Esophagus muscularis mucosa (tissue), 4 donors: ENCODE results near the gene ALDOA. TPM values are rescaled to one million over a fixed set of nuclear protein-coding genes. Genes with fewer than 3 reads are reported as not detected.
"Not testable (repeated sequence)": the region's sequence is repeated elsewhere in the genome, so short reads cannot be mapped to it uniquely, and the experiment has no call there.

ENCODE experiments used
- DNase-seq: peaks from one replicate; pipeline ENCODE4 v3.0.0-alpha.2; 2017; ENCODE audit errors: extremely low spot score
- H3K27ac ChIP-seq, 4 donors: fragments of 200-600 bp; sonication (generic); replicated peaks in 1 of 4; 1 replicate in 3 of 4; 2 replicates in 1 of 4; pipeline ENCODE4 v1.5.1; 2016 to 2019; ENCODE audit warnings: mild to moderate bottlenecking in 1 of 4
- H3K27me3 ChIP-seq, 4 donors: fragments of 200-600 bp; sonication (generic); one replicate each; pipeline versions ENCODE4 v1.5.1 to v1.6.0; 2016 to 2019
- H3K36me3 ChIP-seq, 4 donors: fragments of 200-600 bp; sonication (generic); one replicate each; pipeline ENCODE4 v1.5.1; 2016 to 2019
- H3K4me1 ChIP-seq, 4 donors: fragments of 200-600 bp; sonication (generic); one replicate each; pipeline ENCODE4 v1.5.1; 2016 to 2019
- H3K4me3 ChIP-seq, 4 donors: fragments of 200-600 bp; sonication (generic); 1 replicate in 2 of 4; 2 replicates in 2 of 4; pipeline ENCODE4 v1.5.1; 2016 to 2019; ENCODE audit warnings: mild to moderate bottlenecking in 4 of 4, moderate library complexity in 1 of 4
- H3K9me3 ChIP-seq, 4 donors: fragments of 200-600 bp; sonication (generic); 1 replicate in 3 of 4; 2 replicates in 1 of 4; pipeline ENCODE4 v1.5.1; 2016 to 2019
- EP300 ChIP-seq: sonication (generic); formaldehyde crosslinking; IDR thresholded peaks from one replicate; pipeline ENCODE4 v1.6.1; 2017; ENCODE audit warnings: antibody characterized with exemption
- POLR2A ChIP-seq: fragments of 450-650 bp; IDR thresholded peaks from one replicate; pipeline ENCODE4 v1.6.1; 2017; ENCODE audit warnings: antibody characterized with exemption, moderate library complexity, mild to moderate bottlenecking, low read depth
- POLR2AphosphoS5 ChIP-seq, 2 donors: sonication (generic); formaldehyde crosslinking; IDR thresholded peaks; one replicate each; pipeline ENCODE4 v1.6.1; 2017; ENCODE audit warnings: antibody characterized with exemption in 2 of 2
- WGBS: methylation state at CpG from one replicate; pipeline ENCODE4 v1.1.5; 2018; 5-methylcytosine and 5-hydroxymethylcytosine counted together
- intact Hi-C: fragments of 100-400 bp; cut with DNase I; formaldehyde crosslinking; loops from one replicate; pipeline ENCODE4 v1.15.1; 2023
- total RNA-seq, 4 donors: library from RNA; depleted of rRNA; stranded (reverse); fragments of >200 nt; gene quantifications; one replicate each; pipeline versions ENCODE4 v1.1.0 to v1.2.1, GENCODE V29; 2016
- TF ChIP-seq, protein P1 (sequence below), 3 experiments: fragments of 200-600 bp in 2 of 3; fragments of 450-650 bp in 1 of 3; sonication (generic) in 2 of 3; IDR thresholded peaks; one replicate each; pipeline ENCODE4 v1.5.1; 2017 to 2019; ENCODE audit warnings: antibody characterized with exemption in 3 of 3, mild to moderate bottlenecking in 2 of 3, moderate library complexity in 1 of 3

ALDOA gene
- total RNA-seq, 4 donors from 2014 or later = 1,300 to 1,765 (median 1,454) TPM

- H3K27ac ChIP-seq = no peak overlapping the region
- no peaks in the 10 kb centered on the region for H3K36me3 ChIP-seq
- no peak for DNase-seq
- H3K4me1 ChIP-seq = no peaks in the 10 kb centered on the region
- 71% methylated on average over 5 of the region's 5 CpGs for WGBS
- TF ChIP-seq POLR2AphosphoS5 (IDR thresholded peaks at IDR 0.05) (no peak), POLR2A (no peak), EP300 (no peak)
- TF ChIP-seq, protein P1, sequence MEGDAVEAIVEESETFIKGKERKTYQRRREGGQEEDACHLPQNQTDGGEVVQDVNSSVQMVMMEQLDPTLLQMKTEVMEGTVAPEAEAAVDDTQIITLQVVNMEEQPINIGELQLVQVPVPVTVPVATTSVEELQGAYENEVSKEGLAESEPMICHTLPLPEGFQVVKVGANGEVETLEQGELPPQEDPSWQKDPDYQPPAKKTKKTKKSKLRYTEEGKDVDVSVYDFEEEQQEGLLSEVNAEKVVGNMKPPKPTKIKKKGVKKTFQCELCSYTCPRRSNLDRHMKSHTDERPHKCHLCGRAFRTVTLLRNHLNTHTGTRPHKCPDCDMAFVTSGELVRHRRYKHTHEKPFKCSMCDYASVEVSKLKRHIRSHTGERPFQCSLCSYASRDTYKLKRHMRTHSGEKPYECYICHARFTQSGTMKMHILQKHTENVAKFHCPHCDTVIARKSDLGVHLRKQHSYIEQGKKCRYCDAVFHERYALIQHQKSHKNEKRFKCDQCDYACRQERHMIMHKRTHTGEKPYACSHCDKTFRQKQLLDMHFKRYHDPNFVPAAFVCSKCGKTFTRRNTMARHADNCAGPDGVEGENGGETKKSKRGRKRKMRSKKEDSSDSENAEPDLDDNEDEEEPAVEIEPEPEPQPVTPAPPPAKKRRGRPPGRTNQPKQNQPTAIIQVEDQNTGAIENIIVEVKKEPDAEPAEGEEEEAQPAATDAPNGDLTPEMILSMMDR (IDR thresholded peaks at IDR 0.05) = no peak
- peaks cover 0 to 37% (median 0%) of the 10 kb centered on the region in 4 donors for H3K27me3 ChIP-seq
- no peaks in the 10 kb centered on the region for H3K9me3 ChIP-seq
- intact Hi-C loops = no loop called here
- H3K4me3 ChIP-seq = no peak overlapping the region
Measured at GRCh38 chr16:30040221-30040620, 25.3 kb upstream of the ALDOA start.

DNA sequence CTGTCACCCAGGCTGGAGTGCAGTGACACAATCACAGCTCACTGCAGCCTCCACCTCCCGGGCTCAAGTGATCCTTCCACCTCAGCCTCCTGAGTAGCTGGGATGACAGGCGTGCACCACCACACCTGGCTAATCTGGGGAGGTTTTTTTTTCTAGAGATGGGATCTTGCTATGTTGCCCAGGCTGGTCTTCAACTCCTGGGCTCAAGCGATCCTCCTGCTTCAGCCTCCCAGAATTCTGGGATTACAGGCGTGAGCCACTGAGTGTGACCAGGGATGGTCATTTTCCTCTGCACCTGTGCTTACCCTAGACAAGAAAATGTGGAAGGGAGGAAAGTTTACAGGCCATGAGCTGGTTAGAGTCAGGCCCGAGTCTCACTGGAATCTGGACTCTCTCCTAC lies 24.9 kb upstream of the ALDOA start:
- H3K4me1 ChIP-seq, H3K36me3 ChIP-seq, intact Hi-C loops, H3K9me3 ChIP-seq, H3K27ac ChIP-seq, H3K4me3 ChIP-seq, DNase-seq: not testable (repeated sequence)
- H3K27me3 ChIP-seq = peaks cover 0 to 33% (median 0%) of the 10 kb centered on the region in 4 donors
- 87% methylated on average over 5 of the region's 5 CpGs for whole genome bisulfite sequencing

GRCh38 chr16:30041841-30042240 lies 23.7 kb upstream of the ALDOA start:
- Histone ChIP-seq H3K27me3 (peaks cover 0 to 21% (median 0%) of the 10 kb centered on the region in 4 donors), H3K4me3 (no peak overlapping the region), H3K9me3 (no peaks in the 10 kb centered on the region), H3K36me3 (no peaks in the 10 kb centered on the region), H3K4me1 (no peaks in the 10 kb centered on the region), H3K27ac (no peak overlapping the region)
- TF ChIP-seq POLR2AphosphoS5 (IDR thresholded peaks at IDR 0.05) (no peak), POLR2A (no peak), EP300 (no peak)
- TF ChIP-seq, protein P1 (IDR thresholded peaks at IDR 0.05) = peak; percentile 41 to 48 (median 42)
- 24% methylated on average over 5 of the region's 5 CpGs for WGBS
- intact Hi-C loops = no loop called here
- no peak for DNase-seq

- Histone ChIP-seq H3K4me3 (no peak overlapping the region), H3K4me1 (no peaks in the 10 kb centered on the region), H3K36me3 (no peaks in the 10 kb centered on the region), H3K9me3 (no peaks in the 10 kb centered on the region), H3K27ac (no peak overlapping the region), H3K27me3 (peaks cover 0 to 6% (median 0%) of the 10 kb centered on the region in 4 donors)
- TF ChIP-seq POLR2A (no peak), POLR2AphosphoS5 (IDR thresholded peaks at IDR 0.05) (no peak), EP300 (no peak)
- TF ChIP-seq, protein P1 (IDR thresholded peaks at IDR 0.05) = no peak
- DNase-seq = no peak
- WGBS = 75% methylated on average over 8 of the region's 8 CpGs
- intact Hi-C loops = no loop called here
Measured at GRCh38 chr16:30046178-30046577, 19.4 kb upstream of the ALDOA start.

DNA sequence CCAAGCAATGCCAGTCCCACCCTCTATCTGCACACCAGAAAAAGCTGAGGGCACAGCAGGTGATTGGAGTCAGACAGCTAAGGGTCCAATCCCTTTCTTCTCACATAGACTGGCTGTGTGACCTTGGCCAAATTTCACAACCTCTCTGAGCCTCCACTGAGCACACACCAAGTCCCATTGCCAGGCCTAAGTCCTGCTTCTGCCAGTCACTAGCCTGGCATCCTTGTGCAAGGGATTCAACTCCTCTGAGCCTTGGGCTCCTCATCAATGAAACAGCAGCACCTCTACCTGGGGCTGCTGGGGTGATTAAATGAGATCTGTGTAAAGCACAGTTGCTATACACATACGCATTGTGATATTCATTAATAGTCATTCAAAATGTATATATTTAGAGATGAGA lies 19.0 kb upstream of the ALDOA start:
- intact Hi-C loops = no loop called here
- Histone ChIP-seq H3K4me3 (no peak overlapping the region), H3K9me3 (no peaks in the 10 kb centered on the region), H3K4me1 (no peaks in the 10 kb centered on the region), H3K27ac (no peak overlapping the region), H3K36me3 (no peaks in the 10 kb centered on the region), H3K27me3 (peaks cover 0 to 6% (median 0%) of the 10 kb centered on the region in 4 donors)
- DNase-seq = no peak
- WGBS = 75% methylated on average over 1 of the region's 1 CpG
- TF ChIP-seq POLR2A (no peak), EP300 (no peak), POLR2AphosphoS5 (IDR thresholded peaks at IDR 0.05) (no peak)
- TF ChIP-seq, protein P1 (IDR thresholded peaks at IDR 0.05) = no peak
